Lower leg skin (tissue), 3 donors: Measurements from ENCODE around the gene SUZ12.

ENCODE experiments used
- CTCF ChIP-seq, 3 donors: fragments of 450-650 bp; IDR thresholded peaks; one replicate each; pipeline ENCODE4 v1.5.1; 2016; ENCODE audit warnings: antibody characterized with exemption in 3 of 3, mild to moderate bottlenecking in 3 of 3, moderate library complexity in 2 of 3
- POLR2A ChIP-seq, 2 donors: fragments of 450-650 bp; IDR thresholded peaks; one replicate each; pipeline ENCODE4 v1.6.1; 2016 to 2017; ENCODE audit warnings: antibody characterized with exemption in 2 of 2, mild to moderate bottlenecking in 1 of 2, moderate library complexity in 1 of 2

DNA sequence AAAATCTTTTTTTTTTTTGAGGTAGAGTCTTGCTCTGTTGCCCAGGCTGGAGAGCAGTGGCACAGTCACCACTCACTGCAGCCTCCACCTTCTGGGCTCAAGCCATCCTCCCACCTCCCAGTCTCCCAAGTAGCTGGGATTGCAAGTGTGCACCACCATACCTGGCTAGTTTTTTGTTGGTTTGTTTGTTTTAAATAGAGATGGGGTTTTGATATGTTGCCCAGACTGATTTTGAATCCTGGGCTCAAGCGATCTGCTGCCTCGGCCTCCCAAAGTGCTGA, 72.4 kb downstream of the SUZ12 start:
- TF ChIP-seq CTCF (IDR thresholded peaks at IDR 0.05) (no peak), POLR2A (IDR thresholded peaks at IDR 0.05) (no peak)
